Measurements from ENCODE around the gene SDK1. TPM values are rescaled to one million over a fixed set of nuclear protein-coding genes. Genes with fewer than 3 reads are reported as not detected.
A peak's percentile ranks its signal among the peaks of the same experiment; 100 is the strongest.

Gene SDK1
- total and polyA plus RNA-seq, 2 experiments from 2014 or later: 2.1 to 10.0 TPM

- no peaks in the 10 kb centered on the region for H3K36me3 Mint-ChIP-seq (ENCODE audit: low read depth)
- H3K4me1 Mint-ChIP-seq: peaks cover 36% of the 10 kb centered on the region
- Histone ChIP-seq H3K4me3 (peak overlapping the region; percentile 82), H3K79me2 (replicated peaks; ENCODE audit: insufficient read depth) (peaks cover 34% of the 10 kb centered on the region), H2AFZ (peak overlapping the region; percentile 86), H3F3A (replicated peaks; ENCODE audit: low read depth) (no peaks in the 10 kb centered on the region), H3K27ac (ENCODE audit: low read depth) (no peak overlapping the region), H3K27me3 (ENCODE audit: insufficient read depth) (peaks cover 28% of the 10 kb centered on the region), H3K36me3 (ENCODE audit: insufficient read depth) (no peaks in the 10 kb centered on the region), H3K4me1 (ENCODE audit: insufficient read depth) (peaks cover 15% of the 10 kb centered on the region), H3K9me2 (ENCODE audit: insufficient read depth) (no peaks in the 10 kb centered on the region), H4K20me1 (replicated peaks; ENCODE audit: insufficient read depth) (peaks cover 16% of the 10 kb centered on the region; the same call in 1 of the 2 replicates), H3K4me2 (peak overlapping the region; percentile 96)
- peak; percentile 71 for DNase-seq (ENCODE audit: low spot score)
- H3K4me3 Mint-ChIP-seq: peak overlapping the region; percentile 80
- no peak overlapping the region for H3K27ac Mint-ChIP-seq
- no peaks in the 10 kb centered on the region; the same call in 2 of the 3 replicates for H3K9me3 Mint-ChIP-seq
- peak; percentile 38 for ATAC-seq
- TF ChIP-seq CTCF (conservative IDR thresholded peaks at IDR 0.05; ENCODE audit: low read depth in 2 of 2): peak; percentile 5 to 31; a peak in 2 of 4 replicates
- TF ChIP-seq STAT1 (IDR thresholded peaks at IDR 0.05; ENCODE audit: unreplicated experiment): no peak
- peaks cover 14% of the 10 kb centered on the region for H3K27me3 Mint-ChIP-seq (ENCODE audit: insufficient read depth, low read depth, poor library complexity)
Measured at GRCh38 chr7:3301831-3302618, 973 bp downstream of the SDK1 start.

GRCh38 chr7:3302681-3303320 is 1.7 kb downstream of the SDK1 start:
- peaks cover 16% of the 10 kb centered on the region; the same call in 1 of the 2 replicates for H4K20me1 ChIP-seq (replicated peaks; ENCODE audit: insufficient read depth)
- no peak for DNase-seq (ENCODE audit: low spot score)
- no peaks in the 10 kb centered on the region for H3K9me2 ChIP-seq (ENCODE audit: insufficient read depth)
- peak overlapping the region; percentile 86 for H2AFZ ChIP-seq
- H3K27me3 ChIP-seq (ENCODE audit: insufficient read depth): peaks cover 28% of the 10 kb centered on the region
- H3K4me2 ChIP-seq: peak overlapping the region; percentile 96
- Mint-ChIP-seq H3K36me3 (ENCODE audit: low read depth) (no peaks in the 10 kb centered on the region), H3K9me3 (no peaks in the 10 kb centered on the region; the same call in 2 of the 3 replicates), H3K4me1 (peaks cover 31% of the 10 kb centered on the region), H3K27me3 (ENCODE audit: insufficient read depth, low read depth, poor library complexity) (peaks cover 11% of the 10 kb centered on the region), H3K4me3 (peak overlapping the region; percentile 80), H3K27ac (no peak overlapping the region)
- peak overlapping the region; percentile 82 for H3K4me3 ChIP-seq
- H3F3A ChIP-seq (replicated peaks; ENCODE audit: low read depth): no peaks in the 10 kb centered on the region
- no peaks in the 10 kb centered on the region for H3K36me3 ChIP-seq (ENCODE audit: insufficient read depth)
- ATAC-seq: no peak
- no peak overlapping the region for H3K27ac ChIP-seq (ENCODE audit: low read depth)
- H3K79me2 ChIP-seq (replicated peaks; ENCODE audit: insufficient read depth): peaks cover 40% of the 10 kb centered on the region
- peaks cover 15% of the 10 kb centered on the region for H3K4me1 ChIP-seq (ENCODE audit: insufficient read depth)
- TF ChIP-seq ZNF331 (CRISPR knock-in tag; IDR thresholded peaks at IDR 0.05; ENCODE audit: low read depth) (no peak), ETS1 (IDR thresholded peaks at IDR 0.05) (no peak), STAT1 (IDR thresholded peaks at IDR 0.05; ENCODE audit: unreplicated experiment) (no peak), CREB1 (CRISPR knock-in tag; IDR thresholded peaks at IDR 0.05; ENCODE audit: low read depth) (no peak), EZH2phosphoT487 (IDR thresholded peaks at IDR 0.05; ENCODE audit: unreplicated experiment) (no peak), POLR2AphosphoS5 (IDR thresholded peaks at IDR 0.05; ENCODE audit: low read depth) (no peak), EZH2 (IDR thresholded peaks at IDR 0.05; ENCODE audit: low read depth, unreplicated experiment) (no peak), REST (IDR thresholded peaks at IDR 0.05; ENCODE audit: unreplicated experiment) (no peak), CTCF (conservative IDR thresholded peaks at IDR 0.05; ENCODE audit: low read depth in 2 of 2) (no peak), NANOG (IDR thresholded peaks at IDR 0.05; ENCODE audit: borderline replicate concordance) (no peak)

All from GM23338 (cell line).